Activated CD8-positive, alpha-beta T cell treated with anti-CD3 and anti-CD28 coated beads for 36 hours (primary cell): ENCODE results near the gene FIBCD1. TPM values are rescaled to one million over a fixed set of nuclear protein-coding genes. Genes with fewer than 3 reads are reported as not detected.

Source experiments
- ATAC-seq: fragments of 200-7000 bp; cut with Tn5 transposase; one replicate; pipeline ENCODE4 v1.10.0; 2021; ENCODE audit warnings: mild to moderate bottlenecking, moderate library complexity
- CTCF ChIA-PET: fragments of 350-600 bp; sonication (Branson Sonifier 250); formaldehyde crosslinking; loops from one replicate; lab custom pipeline; 2021; ENCODE audit warnings: antibody characterized with exemption; lab: Charles Lee
- POLR2A ChIA-PET: fragments of 350-600 bp; sonication (Branson Sonifier 250); formaldehyde crosslinking; loops from one replicate; lab custom pipeline; 2021; ENCODE audit warnings: antibody characterized with exemption; lab: Charles Lee
- DNase-seq: peaks from one replicate; pipeline ENCODE4 v3.0.0-alpha.2; 2020
- H3K27ac Mint-ChIP-seq: one replicate; pipeline ENCODE4 v1.8.0; 2021; ENCODE audit warnings: mild to moderate bottlenecking, mixed read lengths
- H3K27me3 Mint-ChIP-seq: one replicate; pipeline ENCODE4 v1.8.0; 2021; ENCODE audit warnings: mixed read lengths
- H3K36me3 Mint-ChIP-seq: one replicate; pipeline ENCODE4 v1.8.0; 2021; ENCODE audit warnings: low read depth, mixed read lengths
- H3K4me1 Mint-ChIP-seq: one replicate; pipeline ENCODE4 v1.8.0; 2021; ENCODE audit warnings: low read depth, mixed read lengths
- H3K4me3 Mint-ChIP-seq: one replicate; pipeline ENCODE4 v1.8.0; 2021; ENCODE audit warnings: mild to moderate bottlenecking, moderate library complexity, mixed read lengths
- H3K9me3 Mint-ChIP-seq: one replicate; pipeline ENCODE4 v1.8.0; 2021; ENCODE audit warnings: mixed read lengths
- CTCF ChIP-seq: fragments of 200-600 bp; IDR thresholded peaks from one replicate; pipeline ENCODE4 v1.8.0; 2022; ENCODE audit warnings: antibody characterized with exemption, mild to moderate bottlenecking
- intact Hi-C: fragments of 100-400 bp; cut with micrococcal nuclease; formaldehyde crosslinking; loops from one replicate; pipeline ENCODE4 v1.10.0; 2022
- total RNA-seq, 2 experiments: library from RNA; stranded (reverse); gene quantifications; one replicate each; pipeline ENCODE4 v1.2.3, GENCODE V29; 2021

FIBCD1 gene
- total RNA-seq, 2 experiments from 2014 or later = not detected

DNA sequence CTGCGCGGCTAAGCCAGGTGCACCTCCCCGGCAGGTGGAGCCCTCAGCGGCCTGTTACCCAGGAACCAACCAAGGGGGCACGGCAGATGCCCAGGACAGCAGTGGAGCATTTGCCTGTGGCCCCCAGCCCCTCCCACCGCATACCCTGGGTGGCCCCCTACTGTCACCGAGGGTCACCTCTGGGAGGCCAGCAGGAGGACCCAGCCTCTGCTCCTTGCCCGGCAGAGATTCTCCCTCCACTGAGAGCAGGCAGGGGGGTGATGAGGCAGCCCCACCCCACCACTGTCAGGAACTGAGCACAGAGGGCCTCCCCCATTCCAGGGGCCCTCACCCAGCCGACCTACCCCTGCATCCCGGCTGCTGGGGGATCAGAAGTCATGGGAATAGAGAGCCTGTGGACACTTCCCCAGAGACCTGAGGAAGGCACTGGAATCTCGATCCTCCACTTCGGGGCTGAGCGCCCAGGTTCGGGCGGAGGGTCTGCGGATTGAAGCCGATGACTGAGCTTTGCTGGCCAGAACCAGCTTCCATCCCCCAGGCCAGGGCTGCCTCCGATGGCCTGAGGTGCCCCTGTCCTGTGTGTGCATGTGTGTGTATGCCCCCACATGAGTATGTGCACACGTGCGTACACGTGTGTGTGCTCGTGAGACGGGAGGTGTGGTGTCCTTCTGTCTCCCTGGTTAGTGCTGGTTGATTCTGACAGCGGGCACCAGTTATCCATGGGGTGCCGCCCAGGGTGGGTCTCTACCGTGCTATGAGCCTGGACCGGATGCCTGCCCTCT lies 42.6 kb downstream of the FIBCD1 start, which contains the start of gene QRFP:
Gene QRFP (minus strand): TSS at position 580 of the 782 bp plus-strand sequence. CDS start 2,974 bp downstream, outside the sequence.
- intact Hi-C loops = no loop called here
- DNase-seq (no peak), ATAC-seq (no peak)
- no peak within 1 kb of the TSS for H3K4me3 Mint-ChIP-seq
- no peaks in the 10 kb centered on the region for H3K9me3 Mint-ChIP-seq
- POLR2A ChIA-PET = no interaction called here
- no peaks in the 10 kb centered on the region for H3K36me3 Mint-ChIP-seq
- no peak within 1 kb of the TSS for H3K27ac Mint-ChIP-seq
- TF ChIP-seq CTCF = no peak
- no peaks in the 10 kb centered on the region for H3K27me3 Mint-ChIP-seq
- H3K4me1 Mint-ChIP-seq = no peaks in the 10 kb centered on the region
- CTCF ChIA-PET = no interaction called here

DNA sequence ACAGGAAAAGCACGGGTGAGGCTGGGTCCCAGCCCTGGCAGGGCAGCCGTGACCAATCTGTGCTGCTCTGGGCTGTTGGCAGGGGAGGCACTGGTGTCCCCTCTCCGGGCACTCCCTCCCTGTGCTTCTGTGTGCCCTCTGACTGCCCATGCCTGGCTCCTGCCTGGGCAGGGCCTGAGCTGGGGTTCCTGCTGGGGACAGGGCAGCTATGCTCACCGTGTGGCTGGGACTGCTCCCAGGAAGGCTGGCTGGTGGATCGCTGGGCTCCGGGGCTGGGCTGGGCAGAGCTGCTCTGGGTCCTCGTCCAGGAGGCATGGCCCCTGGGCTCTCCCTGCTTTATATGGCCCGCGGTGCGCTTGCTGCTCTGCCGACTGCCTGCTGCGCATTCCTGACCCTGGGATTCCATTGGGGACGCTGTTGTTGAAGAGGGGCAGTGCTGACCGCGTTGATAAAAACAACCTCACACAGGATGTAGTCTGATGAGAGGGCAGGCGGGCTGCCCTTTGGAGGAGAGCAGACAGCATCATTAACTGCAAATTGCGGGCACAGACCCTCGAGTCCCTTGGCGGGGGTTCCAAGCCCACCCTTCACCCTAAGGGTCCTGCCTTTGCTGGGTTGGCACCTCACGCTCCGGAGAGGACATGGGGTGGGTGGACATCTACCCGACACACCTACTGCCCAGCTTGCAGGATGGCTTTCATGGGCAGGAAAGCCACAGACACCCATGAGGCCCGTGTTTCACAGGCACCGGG lies 43.4 kb downstream of the FIBCD1 start:
- ChIA-PET CTCF (no interaction called here), POLR2A (no interaction called here)
- no peak overlapping the region for H3K4me3 Mint-ChIP-seq
- no peak overlapping the region for H3K27ac Mint-ChIP-seq
- no peaks in the 10 kb centered on the region for H3K4me1 Mint-ChIP-seq
- no peak for DNase-seq
- no peak for ATAC-seq
- TF ChIP-seq CTCF = no peak
- H3K9me3 Mint-ChIP-seq = no peaks in the 10 kb centered on the region
- intact Hi-C loops = no loop called here
- no peaks in the 10 kb centered on the region for H3K27me3 Mint-ChIP-seq
- no peaks in the 10 kb centered on the region for H3K36me3 Mint-ChIP-seq

DNA sequence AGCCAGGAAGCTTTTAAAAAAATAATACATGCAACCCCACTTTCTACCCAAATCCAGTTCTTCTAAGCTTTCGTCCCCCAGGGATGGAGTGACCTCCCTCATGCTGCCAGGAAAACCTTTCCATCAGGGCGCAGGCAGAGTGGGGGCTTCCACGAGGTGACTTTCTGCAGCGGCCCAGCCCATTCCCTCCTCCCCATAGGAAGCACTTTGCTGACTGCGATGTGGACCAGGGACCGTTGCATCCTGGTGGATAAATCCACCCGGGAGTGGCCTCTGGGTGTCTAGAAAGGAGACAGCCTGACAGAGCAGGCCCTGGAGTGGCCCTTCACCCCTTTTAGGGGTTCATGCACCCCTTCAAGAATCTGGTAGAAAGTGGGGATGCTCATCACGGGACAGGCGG lies 44.0 kb downstream of the FIBCD1 start:
- TF ChIP-seq CTCF = no peak
- no peak for DNase-seq
- no peaks in the 10 kb centered on the region for H3K27me3 Mint-ChIP-seq
- no peaks in the 10 kb centered on the region for H3K36me3 Mint-ChIP-seq
- CTCF ChIA-PET = interaction anchor here (1.1 kb wide), 1 partner anchor 151 kb away, joined by 3 read pairs; no protein-coding TSS in a partner anchor
- no peak overlapping the region for H3K27ac Mint-ChIP-seq
- H3K4me1 Mint-ChIP-seq = no peaks in the 10 kb centered on the region
- no peaks in the 10 kb centered on the region for H3K9me3 Mint-ChIP-seq
- intact Hi-C loops = no loop called here
- H3K4me3 Mint-ChIP-seq = no peak overlapping the region
- POLR2A ChIA-PET = no interaction called here
- no peak for ATAC-seq

DNA sequence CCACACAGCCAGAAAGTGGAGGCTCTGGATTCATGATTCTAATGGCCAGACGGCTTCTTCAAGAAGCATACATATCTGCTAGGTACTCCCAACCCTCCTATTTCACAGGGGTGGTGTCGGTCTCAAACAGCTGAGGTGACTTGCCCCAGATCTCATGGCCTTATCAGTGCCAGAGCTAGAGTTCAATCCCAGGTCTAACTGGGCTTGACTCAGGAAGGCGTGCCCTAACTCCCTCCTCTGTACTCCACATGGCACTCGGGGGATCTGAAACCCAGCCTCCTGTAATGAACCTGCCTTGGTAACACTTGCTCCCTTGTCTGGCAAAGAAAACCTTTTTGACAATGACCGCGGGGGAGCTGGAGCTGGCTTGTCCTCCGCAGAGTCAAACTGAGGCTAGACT lies 44.5 kb downstream of the FIBCD1 start:
- Mint-ChIP-seq H3K4me1 (no peaks in the 10 kb centered on the region), H3K27me3 (no peaks in the 10 kb centered on the region), H3K27ac (no peak overlapping the region), H3K36me3 (no peaks in the 10 kb centered on the region), H3K9me3 (no peaks in the 10 kb centered on the region), H3K4me3 (no peak overlapping the region)
- ATAC-seq (no peak), DNase-seq (no peak)
- intact Hi-C loops = no loop called here
- no peak for TF ChIP-seq CTCF
- ChIA-PET CTCF (interaction anchor here (1.1 to 1.4 kb wide), 2 partner anchors 25 to 152 kb away, joined by 3 to 4 read pairs; no protein-coding TSS in a partner anchor), POLR2A (no interaction called here)
